Activated CD4-positive, alpha-beta T cell treated with anti-CD3 and anti-CD28 coated beads for 36 hours (primary cell): Measurements from ENCODE around the gene L3MBTL2. TPM values are rescaled to one million over a fixed set of nuclear protein-coding genes. Genes with fewer than 3 reads are reported as not detected.
"Not testable (repeated sequence)": the region's sequence is repeated elsewhere in the genome, so short reads cannot be mapped to it uniquely, and the experiment has no call there.

Experiments
- ATAC-seq: fragments of 200-7000 bp; cut with Tn5 transposase; one replicate; pipeline ENCODE4 v1.10.0; 2021; ENCODE audit warnings: mild to moderate bottlenecking, moderate library complexity
- CTCF ChIA-PET: fragments of 350-600 bp; sonication (Branson Sonifier 250); formaldehyde crosslinking; loops from one replicate; lab custom pipeline; 2021; ENCODE audit warnings: antibody characterized with exemption; lab: Charles Lee
- POLR2A ChIA-PET: fragments of 350-600 bp; sonication (Branson Sonifier 250); formaldehyde crosslinking; loops from one replicate; lab custom pipeline; 2021; ENCODE audit warnings: antibody characterized with exemption, inconsistent platforms; lab: Charles Lee
- DNase-seq: peaks from one replicate; pipeline ENCODE4 v3.0.0-alpha.2; 2020
- H3K27ac Mint-ChIP-seq: one replicate; pipeline ENCODE4 v1.8.0; 2021; ENCODE audit warnings: mixed read lengths
- H3K27me3 Mint-ChIP-seq: one replicate; pipeline ENCODE4 v1.8.0; 2021; ENCODE audit warnings: mixed read lengths
- H3K36me3 Mint-ChIP-seq: one replicate; pipeline ENCODE4 v1.8.0; 2021; ENCODE audit warnings: low read depth, mixed read lengths
- H3K4me1 Mint-ChIP-seq: one replicate; pipeline ENCODE4 v1.8.0; 2021; ENCODE audit warnings: mixed read lengths
- H3K4me3 Mint-ChIP-seq: one replicate; pipeline ENCODE4 v1.8.0; 2021; ENCODE audit warnings: mild to moderate bottlenecking, moderate library complexity, mixed read lengths
- H3K9me3 Mint-ChIP-seq: one replicate; pipeline ENCODE4 v1.8.0; 2021; ENCODE audit warnings: low read depth, mixed read lengths
- intact Hi-C, 2 experiments: fragments of 100-400 bp; cut with DNase I in 1 of 2; cut with micrococcal nuclease in 1 of 2; formaldehyde crosslinking; loops; one replicate each; pipeline versions ENCODE4 v1.14.2 to v1.15.1; 2022 to 2024; cut with DNase I, micrococcal nuclease
- total RNA-seq, 2 experiments: library from RNA; stranded (reverse); gene quantifications; one replicate each; pipeline ENCODE4 v1.2.3, GENCODE V29; 2021

L3MBTL2 gene
- total RNA-seq = 10 to 100 TPM; 24.4 to 25.1 TPM

DNA sequence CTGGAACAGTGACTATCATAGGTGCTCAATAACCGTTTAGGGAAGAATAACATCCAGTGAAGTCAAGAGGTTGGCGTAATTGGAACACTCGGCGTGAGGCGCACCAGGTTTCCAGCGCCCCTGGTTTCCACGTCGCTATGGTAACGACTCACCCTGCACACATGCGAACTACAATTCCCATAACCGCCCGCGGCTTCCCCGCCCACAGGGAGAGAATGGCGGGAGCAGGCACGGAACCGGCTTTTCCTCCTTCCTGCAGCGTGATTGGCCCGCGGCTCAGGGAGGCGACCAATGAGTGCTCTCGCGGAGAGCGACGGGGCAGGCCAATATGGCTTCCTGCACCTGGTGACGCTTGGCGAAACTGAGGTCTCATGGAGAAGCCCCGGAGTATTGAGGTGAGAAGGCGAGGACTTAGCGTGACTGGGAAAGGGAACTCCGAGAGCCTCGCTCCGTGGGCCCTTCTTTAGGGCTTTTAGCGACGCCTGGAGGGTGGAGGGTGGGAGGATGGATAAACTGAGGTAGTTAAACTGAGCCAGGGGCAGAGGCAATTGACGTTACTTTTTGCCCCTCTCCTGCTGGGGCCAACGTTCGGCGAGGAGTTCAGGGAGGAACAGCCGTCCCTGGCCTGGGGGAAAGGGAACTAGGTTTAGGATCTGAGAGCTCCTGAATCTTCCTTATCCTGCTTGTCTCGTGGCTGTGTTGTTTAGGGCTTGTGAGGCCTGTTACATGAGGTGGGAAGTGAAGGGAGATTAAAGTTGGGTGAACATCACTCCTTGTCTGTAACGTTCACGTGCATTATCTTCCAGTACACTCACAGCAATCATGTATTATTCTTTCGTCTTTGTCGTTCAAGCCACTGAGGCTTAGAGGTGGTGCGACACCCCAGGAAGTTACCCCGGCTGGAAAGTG is at the start of gene L3MBTL2:
TSS of gene L3MBTL2 (plus strand) at position 321 of the 909 bp plus-strand sequence. CDS start at position 372, 51 bp downstream.
- ChIA-PET CTCF (no interaction called here), POLR2A (no interaction called here)
- Mint-ChIP-seq H3K4me1 (peaks cover 20% of the 10 kb centered on the region), H3K27ac (peak within 1 kb of the TSS; percentile 89), H3K4me3 (peak within 1 kb of the TSS; percentile 86), H3K36me3 (peaks cover 19% of the 10 kb centered on the region), H3K9me3 (no peaks in the 10 kb centered on the region), H3K27me3 (peaks cover 10% of the 10 kb centered on the region)
- peak; percentile 100 for ATAC-seq
- intact Hi-C loops = loop anchor here (1.0 to 10.0 kb wide), 14 partner anchors 8 to 416 kb away; partner anchors contain the start of genes RANGAP1 (in 2 of the 2), RBX1 (in 2 of the 2), DESI1 (in 1 of the 2) and EP300 (in 1 of the 2)
- peak; percentile 100 for DNase-seq

DNA sequence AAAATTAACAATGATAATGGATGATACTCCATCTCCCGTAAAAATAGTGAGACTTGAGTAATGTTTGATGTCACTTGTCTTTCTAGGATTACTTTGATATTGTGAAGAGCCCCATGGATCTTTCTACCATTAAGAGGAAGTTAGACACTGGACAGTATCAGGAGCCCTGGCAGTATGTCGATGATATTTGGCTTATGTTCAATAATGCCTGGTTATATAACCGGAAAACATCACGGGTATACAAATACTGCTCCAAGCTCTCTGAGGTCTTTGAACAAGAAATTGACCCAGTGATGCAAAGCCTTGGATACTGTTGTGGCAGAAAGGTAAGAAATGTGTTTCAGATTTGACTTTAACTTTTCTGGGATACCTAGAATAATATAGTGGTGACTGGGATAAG is 48.0 kb upstream of the L3MBTL2 start:
- Mint-ChIP-seq H3K4me1 (no peaks in the 10 kb centered on the region), H3K27ac (no peak overlapping the region), H3K4me3 (no peak overlapping the region), H3K36me3 (peaks cover 60% of the 10 kb centered on the region), H3K9me3 (no peaks in the 10 kb centered on the region), H3K27me3 (no peaks in the 10 kb centered on the region)
- no peak for DNase-seq
- CTCF ChIA-PET = interaction anchor here (0.6 kb wide), 2 partner anchors 11 to 13 kb away, joined by 3 to 4 read pairs; no protein-coding TSS in a partner anchor
- ATAC-seq = no peak
- POLR2A ChIA-PET = no interaction called here
- intact Hi-C loops = no loop called here

DNA sequence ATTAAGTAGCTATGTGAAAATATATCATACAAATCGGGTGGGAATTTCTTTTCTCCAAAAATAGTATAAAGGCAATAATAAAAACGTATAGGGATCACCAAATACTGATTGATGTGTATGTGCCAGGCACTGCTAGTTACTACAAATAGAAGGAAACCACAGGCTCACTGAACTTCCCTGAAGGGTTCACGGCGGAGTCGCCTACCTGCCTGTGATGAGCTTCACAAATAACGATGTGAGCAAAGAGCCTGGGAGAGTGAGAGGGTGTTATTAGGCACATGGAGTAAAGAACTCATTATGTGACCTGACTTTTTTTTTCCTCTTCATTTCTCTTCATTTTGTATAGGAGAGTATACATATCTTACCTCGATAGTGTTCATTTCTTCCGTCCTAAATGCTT is 36.0 kb upstream of the L3MBTL2 start:
- Mint-ChIP-seq H3K4me3 (no peak overlapping the region), H3K36me3 (peaks cover 37% of the 10 kb centered on the region), H3K4me1 (no peaks in the 10 kb centered on the region), H3K27ac (peak overlapping the region; percentile 66), H3K27me3 (no peaks in the 10 kb centered on the region), H3K9me3 (no peaks in the 10 kb centered on the region)
- no peak for DNase-seq
- no peak for ATAC-seq
- ChIA-PET CTCF (no interaction called here), POLR2A (no interaction called here)
- intact Hi-C loops = no loop called here

DNA sequence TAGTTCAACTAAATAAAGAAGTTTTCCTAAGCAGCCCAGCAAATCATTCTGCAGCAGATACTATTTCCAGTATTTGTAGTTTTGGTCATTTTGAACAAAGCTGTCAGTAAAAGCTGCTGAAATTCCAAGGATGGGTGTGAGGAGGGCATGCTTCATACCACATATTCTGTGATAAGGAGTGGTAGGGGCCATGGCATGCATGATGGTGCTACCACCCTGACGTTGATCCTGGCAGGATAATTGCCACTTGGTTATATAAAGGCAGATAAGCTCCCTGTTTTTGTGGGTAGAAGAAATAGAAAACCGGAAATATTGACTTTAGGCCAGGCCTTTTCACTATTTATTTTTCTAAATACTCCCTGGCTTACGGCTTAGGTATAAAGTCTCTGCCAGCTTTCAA is 33.1 kb upstream of the L3MBTL2 start:
- H3K4me1 Mint-ChIP-seq = no peaks in the 10 kb centered on the region
- no peaks in the 10 kb centered on the region for H3K9me3 Mint-ChIP-seq
- no peak overlapping the region for H3K27ac Mint-ChIP-seq
- ATAC-seq (no peak), DNase-seq (no peak)
- ChIA-PET POLR2A (no interaction called here), CTCF (interaction anchor here (0.9 kb wide), 1 partner anchor 249 kb away, joined by 4 read pairs; no protein-coding TSS in a partner anchor)
- H3K27me3 Mint-ChIP-seq = no peaks in the 10 kb centered on the region
- H3K4me3 Mint-ChIP-seq = no peak overlapping the region
- H3K36me3 Mint-ChIP-seq = peaks cover 55% of the 10 kb centered on the region
- intact Hi-C loops = no loop called here

DNA sequence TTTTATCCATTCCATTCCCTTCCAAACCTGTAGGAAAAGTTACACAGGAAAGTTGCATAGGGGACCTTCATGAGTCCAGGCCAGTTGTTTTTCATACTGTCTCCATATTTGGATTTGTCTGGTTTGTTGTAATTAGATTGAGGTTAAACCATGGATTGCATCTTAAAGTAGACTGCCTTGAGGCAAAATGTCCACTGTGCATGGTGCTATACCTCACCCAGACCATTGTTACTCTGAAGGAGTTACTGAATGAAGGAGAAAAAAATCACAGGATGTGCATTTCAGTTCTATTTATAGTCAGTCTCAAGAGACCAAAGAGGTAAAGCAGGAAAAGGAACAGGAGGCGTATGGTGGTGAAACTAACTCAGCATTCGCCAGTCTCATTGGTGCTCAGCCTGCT is 29.6 kb upstream of the L3MBTL2 start:
- Mint-ChIP-seq H3K4me3 (no peak overlapping the region), H3K9me3 (no peaks in the 10 kb centered on the region), H3K27me3 (no peaks in the 10 kb centered on the region), H3K27ac (no peak overlapping the region), H3K4me1 (no peaks in the 10 kb centered on the region), H3K36me3 (peaks cover 51% of the 10 kb centered on the region)
- intact Hi-C loops = no loop called here
- DNase-seq = no peak
- ChIA-PET CTCF (no interaction called here), POLR2A (no interaction called here)
- no peak for ATAC-seq

DNA sequence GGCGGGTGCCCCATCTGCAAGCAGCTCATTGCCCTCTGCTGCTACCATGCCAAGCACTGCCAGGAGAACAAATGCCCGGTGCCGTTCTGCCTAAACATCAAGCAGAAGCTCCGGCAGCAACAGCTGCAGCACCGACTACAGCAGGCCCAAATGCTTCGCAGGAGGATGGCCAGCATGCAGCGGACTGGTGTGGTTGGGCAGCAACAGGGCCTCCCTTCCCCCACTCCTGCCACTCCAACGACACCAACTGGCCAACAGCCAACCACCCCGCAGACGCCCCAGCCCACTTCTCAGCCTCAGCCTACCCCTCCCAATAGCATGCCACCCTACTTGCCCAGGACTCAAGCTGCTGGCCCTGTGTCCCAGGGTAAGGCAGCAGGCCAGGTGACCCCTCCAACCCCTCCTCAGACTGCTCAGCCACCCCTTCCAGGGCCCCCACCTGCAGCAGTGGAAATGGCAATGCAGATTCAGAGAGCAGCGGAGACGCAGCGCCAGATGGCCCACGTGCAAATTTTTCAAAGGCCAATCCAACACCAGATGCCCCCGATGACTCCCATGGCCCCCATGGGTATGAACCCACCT is 28.0 kb upstream of the L3MBTL2 start:
- CTCF ChIA-PET = interaction anchor here (0.5 kb wide), 1 partner anchor 20 kb away, joined by 3 read pairs; no protein-coding TSS in a partner anchor
- H3K4me1 Mint-ChIP-seq = no peaks in the 10 kb centered on the region
- DNase-seq = no peak
- H3K9me3 Mint-ChIP-seq = no peaks in the 10 kb centered on the region
- H3K27ac Mint-ChIP-seq = no peak overlapping the region
- no peaks in the 10 kb centered on the region for H3K27me3 Mint-ChIP-seq
- H3K36me3 Mint-ChIP-seq = peaks cover 48% of the 10 kb centered on the region
- POLR2A ChIA-PET = no interaction called here
- H3K4me3 Mint-ChIP-seq = no peak overlapping the region
- intact Hi-C loops = no loop called here
- no peak for ATAC-seq

DNA sequence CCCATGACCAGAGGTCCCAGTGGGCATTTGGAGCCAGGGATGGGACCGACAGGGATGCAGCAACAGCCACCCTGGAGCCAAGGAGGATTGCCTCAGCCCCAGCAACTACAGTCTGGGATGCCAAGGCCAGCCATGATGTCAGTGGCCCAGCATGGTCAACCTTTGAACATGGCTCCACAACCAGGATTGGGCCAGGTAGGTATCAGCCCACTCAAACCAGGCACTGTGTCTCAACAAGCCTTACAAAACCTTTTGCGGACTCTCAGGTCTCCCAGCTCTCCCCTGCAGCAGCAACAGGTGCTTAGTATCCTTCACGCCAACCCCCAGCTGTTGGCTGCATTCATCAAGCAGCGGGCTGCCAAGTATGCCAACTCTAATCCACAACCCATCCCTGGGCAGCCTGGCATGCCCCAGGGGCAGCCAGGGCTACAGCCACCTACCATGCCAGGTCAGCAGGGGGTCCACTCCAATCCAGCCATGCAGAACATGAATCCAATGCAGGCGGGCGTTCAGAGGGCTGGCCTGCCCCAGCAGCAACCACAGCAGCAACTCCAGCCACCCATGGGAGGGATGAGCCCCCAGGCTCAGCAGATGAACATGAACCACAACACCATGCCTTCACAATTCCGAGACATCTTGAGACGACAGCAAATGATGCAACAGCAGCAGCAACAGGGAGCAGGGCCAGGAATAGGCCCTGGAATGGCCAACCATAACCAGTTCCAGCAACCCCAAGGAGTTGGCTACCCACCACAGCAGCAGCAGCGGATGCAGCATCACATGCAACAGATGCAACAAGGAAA is 27.3 kb upstream of the L3MBTL2 start:
- Mint-ChIP-seq H3K9me3 (no peaks in the 10 kb centered on the region), H3K27me3 (no peaks in the 10 kb centered on the region), H3K4me3 (no peak overlapping the region), H3K27ac (no peak overlapping the region), H3K36me3 (peaks cover 48% of the 10 kb centered on the region), H3K4me1 (no peaks in the 10 kb centered on the region)
- CTCF ChIA-PET = no interaction called here
- DNase-seq = no peak
- POLR2A ChIA-PET = no interaction called here
- intact Hi-C loops = no loop called here
- no peak for ATAC-seq

DNA sequence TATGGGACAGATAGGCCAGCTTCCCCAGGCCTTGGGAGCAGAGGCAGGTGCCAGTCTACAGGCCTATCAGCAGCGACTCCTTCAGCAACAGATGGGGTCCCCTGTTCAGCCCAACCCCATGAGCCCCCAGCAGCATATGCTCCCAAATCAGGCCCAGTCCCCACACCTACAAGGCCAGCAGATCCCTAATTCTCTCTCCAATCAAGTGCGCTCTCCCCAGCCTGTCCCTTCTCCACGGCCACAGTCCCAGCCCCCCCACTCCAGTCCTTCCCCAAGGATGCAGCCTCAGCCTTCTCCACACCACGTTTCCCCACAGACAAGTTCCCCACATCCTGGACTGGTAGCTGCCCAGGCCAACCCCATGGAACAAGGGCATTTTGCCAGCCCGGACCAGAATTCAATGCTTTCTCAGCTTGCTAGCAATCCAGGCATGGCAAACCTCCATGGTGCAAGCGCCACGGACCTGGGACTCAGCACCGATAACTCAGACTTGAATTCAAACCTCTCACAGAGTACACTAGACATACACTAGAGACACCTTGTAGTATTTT is 26.6 kb upstream of the L3MBTL2 start:
- Mint-ChIP-seq H3K9me3 (no peaks in the 10 kb centered on the region), H3K4me1 (no peaks in the 10 kb centered on the region), H3K27ac (no peak overlapping the region), H3K36me3 (peaks cover 42% of the 10 kb centered on the region), H3K4me3 (no peak overlapping the region), H3K27me3 (no peaks in the 10 kb centered on the region)
- CTCF ChIA-PET = no interaction called here
- DNase-seq (no peak), ATAC-seq (no peak)
- POLR2A ChIA-PET = no interaction called here
- intact Hi-C loops = no loop called here

DNA sequence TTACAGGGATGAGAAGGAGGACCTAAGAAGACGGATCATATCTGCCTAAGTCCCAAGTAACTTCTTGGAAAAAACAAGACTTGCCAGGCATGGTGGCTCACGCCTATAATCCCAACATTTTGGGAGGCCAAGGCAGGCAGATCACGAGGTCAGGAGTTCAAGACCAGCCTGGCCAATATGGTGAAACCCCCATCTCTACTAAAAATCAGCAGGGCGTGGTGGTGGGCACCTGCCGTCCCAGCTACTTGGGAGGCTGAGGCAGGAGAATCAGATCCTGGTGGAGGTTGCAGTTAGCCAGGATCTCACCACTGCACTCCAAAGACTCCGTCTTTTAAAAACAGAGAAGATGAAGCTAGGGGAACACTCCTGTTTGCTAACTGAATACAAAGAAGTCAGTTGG is 24.8 kb upstream of the L3MBTL2 start:
- intact Hi-C loops, H3K9me3 Mint-ChIP-seq, ATAC-seq, H3K27me3 Mint-ChIP-seq, H3K4me3 Mint-ChIP-seq, POLR2A ChIA-PET, DNase-seq, H3K4me1 Mint-ChIP-seq, H3K27ac Mint-ChIP-seq: not testable (repeated sequence)
- CTCF ChIA-PET = interaction anchor here (1.1 kb wide), 1 partner anchor 258 kb away, joined by 5 read pairs; no protein-coding TSS in a partner anchor
- peaks cover 32% of the 10 kb centered on the region for H3K36me3 Mint-ChIP-seq

DNA sequence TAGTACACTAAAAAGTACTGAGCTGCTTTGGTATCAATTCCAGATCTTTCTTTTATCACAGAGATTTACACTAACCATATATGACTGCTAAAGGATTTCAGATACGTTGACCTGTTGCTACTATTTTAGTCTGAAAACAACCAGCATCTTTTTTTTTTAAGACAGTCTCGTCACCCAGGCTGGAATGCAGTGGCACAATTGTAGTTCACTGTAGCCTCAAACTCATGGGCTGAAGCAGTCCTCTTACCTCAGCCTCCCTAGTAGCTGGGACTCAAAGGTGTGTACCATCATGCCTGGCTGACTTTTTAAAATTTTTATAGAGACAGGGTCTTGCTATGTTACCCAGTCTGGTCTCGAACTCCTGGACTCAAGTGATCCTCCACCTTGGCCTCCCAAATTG is 24.2 kb upstream of the L3MBTL2 start:
- Mint-ChIP-seq H3K27me3 (no peaks in the 10 kb centered on the region), H3K36me3 (peaks cover 26% of the 10 kb centered on the region), H3K27ac (no peak overlapping the region), H3K4me1 (no peaks in the 10 kb centered on the region), H3K4me3 (no peak overlapping the region), H3K9me3 (no peaks in the 10 kb centered on the region)
- POLR2A ChIA-PET = interaction anchor here (0.7 kb wide), 1 partner anchor 13 kb away, joined by 3 read pairs; no protein-coding TSS in a partner anchor
- CTCF ChIA-PET = interaction anchor here (0.6 to 1.4 kb wide), 4 partner anchors 17 to 258 kb away, joined by 3 to 5 read pairs (median 3); no protein-coding TSS in a partner anchor
- no peak for DNase-seq
- intact Hi-C loops = no loop called here
- ATAC-seq = no peak
